HepG2 (cell line): Measurements from ENCODE around the gene CLIC4. TPM values are rescaled to one million over a fixed set of nuclear protein-coding genes. Genes with fewer than 3 reads are reported as not detected.

Source experiments
- BCLAF1 ChIP-seq: fragments of 450-650 bp; IDR thresholded peaks from 2 replicates; pipeline ENCODE4 v1.6.1; 2017; ENCODE audit warnings: mild to moderate bottlenecking
- GMEB1 ChIP-seq: sonication (generic); formaldehyde crosslinking; IDR thresholded peaks from 2 replicates; pipeline ENCODE4 v1.5.1; 2020; ENCODE audit warnings: missing genetic modification reagents, mild to moderate bottlenecking, borderline replicate concordance
- HDAC1 ChIP-seq: sonication (generic); formaldehyde crosslinking; IDR thresholded peaks from 2 replicates; pipeline ENCODE4 v1.5.1; 2020; ENCODE audit warnings: mild to moderate bottlenecking, missing genetic modification reagents
- HMGA1 ChIP-seq: sonication (generic); formaldehyde crosslinking; conservative IDR thresholded peaks from 2 replicates; pipeline ENCODE4 v1.4.0; 2020; ENCODE audit warnings: missing genetic modification reagents
- HOXA7 ChIP-seq: sonication (generic); formaldehyde crosslinking; IDR thresholded peaks from 2 replicates; pipeline ENCODE4 v1.8.1; 2022; ENCODE audit warnings: mild to moderate bottlenecking, missing genetic modification reagents, moderate library complexity
- KDM5B ChIP-seq: sonication (generic); formaldehyde crosslinking; IDR thresholded peaks from 2 replicates; pipeline ENCODE4 v1.4.0; 2020; ENCODE audit warnings: missing genetic modification reagents, mild to moderate bottlenecking, borderline replicate concordance
- MEIS2 ChIP-seq: sonication (generic); formaldehyde crosslinking; IDR thresholded peaks from 2 replicates; pipeline ENCODE4 v1.9.0; 2021; ENCODE audit warnings: mild to moderate bottlenecking, missing genetic modification reagents
- NCOA5 ChIP-seq: sonication (generic); formaldehyde crosslinking; IDR thresholded peaks from 2 replicates; pipeline ENCODE4 v1.4.0; 2020; ENCODE audit warnings: missing genetic modification reagents
- NFIB ChIP-seq: sonication (generic); formaldehyde crosslinking; IDR thresholded peaks from 2 replicates; pipeline ENCODE4 v1.9.0; 2021; ENCODE audit warnings: missing genetic modification reagents, mild to moderate bottlenecking, borderline replicate concordance
- POLR2AphosphoS5 ChIP-seq: IDR thresholded peaks from 2 replicates; pipeline ENCODE4 v1.6.1; 2012; ENCODE audit warnings: low read depth, low read length
- REXO4 ChIP-seq: sonication (generic); formaldehyde crosslinking; IDR thresholded peaks from 2 replicates; pipeline ENCODE4 v1.8.0; 2022; ENCODE audit warnings: missing genetic modification reagents, mild to moderate bottlenecking, borderline replicate concordance
- SNAPC4 ChIP-seq: sonication (generic); formaldehyde crosslinking; IDR thresholded peaks from 2 replicates; pipeline ENCODE4 v1.4.0; 2020; ENCODE audit warnings: mild to moderate bottlenecking, missing genetic modification reagents
- TGIF2 ChIP-seq: IDR thresholded peaks from 2 replicates; pipeline ENCODE4 v1.6.1; 2016; ENCODE audit warnings: control low read depth, missing compliant biosample characterization
- ZFP36L1 ChIP-seq: sonication (generic); formaldehyde crosslinking; IDR thresholded peaks from 2 replicates; pipeline ENCODE4 v1.8.0; 2022; ENCODE audit warnings: mild to moderate bottlenecking, missing genetic modification reagents, moderate library complexity
- ZMAT3 ChIP-seq: sonication (generic); formaldehyde crosslinking; conservative IDR thresholded peaks from 2 replicates; pipeline ENCODE4 v1.7.0; 2021; ENCODE audit warnings: missing genetic modification reagents
- ZNF251 ChIP-seq: sonication (generic); formaldehyde crosslinking; IDR thresholded peaks from 2 replicates; pipeline ENCODE4 v1.9.0; 2021; ENCODE audit warnings: mild to moderate bottlenecking, missing genetic modification reagents
- ZNF501 ChIP-seq: sonication (generic); formaldehyde crosslinking; IDR thresholded peaks from 2 replicates; pipeline ENCODE4 v1.5.1; 2020; ENCODE audit warnings: mild to moderate bottlenecking, moderate library complexity, missing genetic modification reagents
- ZNF546 ChIP-seq: sonication (generic); formaldehyde crosslinking; conservative IDR thresholded peaks from 2 replicates; pipeline ENCODE4 v1.8.1; 2023; ENCODE audit warnings: mild to moderate bottlenecking, missing genetic modification reagents
- ZNF576 ChIP-seq: sonication (generic); formaldehyde crosslinking; IDR thresholded peaks from 2 replicates; pipeline ENCODE4 v1.4.0; 2020; ENCODE audit warnings: mild to moderate bottlenecking, missing genetic modification reagents
- ZNF782 ChIP-seq: sonication (generic); formaldehyde crosslinking; IDR thresholded peaks from 2 replicates; pipeline ENCODE4 v1.4.0; 2020; ENCODE audit warnings: missing genetic modification reagents, mild to moderate bottlenecking, borderline replicate concordance
- polyA plus RNA-seq, 8 experiments: library from polyadenylated mRNA; depleted of rRNA in 3 of 8; stranded (reverse) in 7 of 8; unstranded in 1 of 8; fragments of >200 nt; fragmentation: Illumina TruSeq in 4 of 8; extraction: Trizol in 4 of 8; gene quantifications; 2 replicates each; pipeline versions ENCODE4 v1.2.1 to v1.2.3, GENCODE V29; 2011 to 2016; ENCODE audit warnings: low read depth in 4 of 8, missing spikeins in 1 of 8, mixed read lengths in 1 of 8; ENCODE audit not compliant: insufficient read depth in 1 of 8
- total RNA-seq, 5 experiments: library from RNA; depleted of rRNA; stranded (reverse); fragments of >200 nt; fragmentation: Illumina TruSeq; extraction: Trizol; gene quantifications; 2 replicates each; pipeline ENCODE4 v1.2.3, GENCODE V29; 2016; ENCODE audit warnings: low read depth in 1 of 5

Gene CLIC4
- total and polyA plus RNA-seq, 2 of the 13 experiments (the other 11 are each of a cell fraction or from before 2014, with no cell fraction given), result 23.3 to 77.4 TPM

- TF ChIP-seq ZNF782 (no peak), GMEB1 (no peak), ZNF251 (no peak), NFIB (CRISPR knock-in tag) (no peak), ZNF546 (CRISPR knock-in tag) (no peak), POLR2AphosphoS5 (peak; percentile 83), ZNF576 (CRISPR knock-in tag) (no peak), ZMAT3 (CRISPR knock-in tag) (0 out of 2 replicates have a peak, but pooled peaks have one; percentile 59), SNAPC4 (no peak), HDAC1 (no peak; the same call in 1 of the 2 replicates), REXO4 (CRISPR knock-in tag) (no peak), KDM5B (CRISPR knock-in tag) (no peak; the same call in 1 of the 2 replicates), BCLAF1 (no peak), ZFP36L1 (CRISPR knock-in tag) (peak; percentile 76; the same call in 1 of the 2 replicates), ZNF501 (CRISPR knock-in tag) (peak; percentile 75; the same call in 1 of the 2 replicates), TGIF2 (no peak), NCOA5 (CRISPR knock-in tag) (no peak), MEIS2 (CRISPR knock-in tag) (peak; percentile 57), HOXA7 (CRISPR knock-in tag) (no peak), HMGA1 (CRISPR knock-in tag) (no peak)
Measured at GRCh38 chr1:24705260-24706073, 39.8 kb upstream of the CLIC4 start (continued).
